HL-60 (cell line): ENCODE measurements around the gene PCSK9.

Experiments used
- DNase-seq, 2 experiments: peaks; one replicate each; pipeline ENCODE4 v3.0.0-alpha.2; 2010 to 2020; ENCODE audit warnings: low read depth in 1 of 2, low spot score in 1 of 2
- H3K27ac ChIP-seq: fragments of 250-450 bp; sonication (Bioruptor Pico); replicated peaks from 2 replicates; pipeline ENCODE4 v1.5.1; 2020; ENCODE audit warnings: mild to moderate bottlenecking, moderate library complexity
- H3K27me3 ChIP-seq: fragments of 250-450 bp; sonication (Bioruptor Pico); 2 replicates; pipeline ENCODE4 v1.5.1; 2021; ENCODE audit warnings: mild to moderate bottlenecking, moderate library complexity; ENCODE audit not compliant: insufficient read depth, poor library complexity, severe bottlenecking
- H3K4me3 ChIP-seq: replicated peaks from 2 replicates; pipeline ENCODE4 v1.5.1; 2011; ENCODE audit warnings: mild to moderate bottlenecking, control low read depth, low read length; ENCODE audit not compliant: insufficient read depth
- GABPA ChIP-seq: IDR thresholded peaks from 2 replicates; pipeline ENCODE4 v1.6.1; 2012; ENCODE audit warnings: low read depth
- POLR2AphosphoS5 ChIP-seq: IDR thresholded peaks from 2 replicates; pipeline ENCODE4 v1.6.1; 2012; ENCODE audit warnings: low read depth
- REST ChIP-seq: IDR thresholded peaks from 2 replicates; pipeline ENCODE4 v1.6.1; 2012; ENCODE audit warnings: low read depth; ENCODE audit not compliant: insufficient replicate concordance
- SPI1 ChIP-seq: IDR thresholded peaks from 2 replicates; pipeline ENCODE4 v1.6.1; 2012; ENCODE audit warnings: low read depth, mild to moderate bottlenecking, borderline replicate concordance
- TF ChIP-seq, protein P1 (sequence below): IDR thresholded peaks from one replicate; pipeline ENCODE4 v1.5.1; 2011; ENCODE audit warnings: low read length, control low read depth, inconsistent platforms; ENCODE audit not compliant: insufficient read depth

Gene PCSK9

GRCh38 chr1:55070293-55071164 lies 31.2 kb downstream of the PCSK9 start:
- DNase-seq, result no peak
- no peak overlapping the region for H3K27ac ChIP-seq
- TF ChIP-seq, protein P1, sequence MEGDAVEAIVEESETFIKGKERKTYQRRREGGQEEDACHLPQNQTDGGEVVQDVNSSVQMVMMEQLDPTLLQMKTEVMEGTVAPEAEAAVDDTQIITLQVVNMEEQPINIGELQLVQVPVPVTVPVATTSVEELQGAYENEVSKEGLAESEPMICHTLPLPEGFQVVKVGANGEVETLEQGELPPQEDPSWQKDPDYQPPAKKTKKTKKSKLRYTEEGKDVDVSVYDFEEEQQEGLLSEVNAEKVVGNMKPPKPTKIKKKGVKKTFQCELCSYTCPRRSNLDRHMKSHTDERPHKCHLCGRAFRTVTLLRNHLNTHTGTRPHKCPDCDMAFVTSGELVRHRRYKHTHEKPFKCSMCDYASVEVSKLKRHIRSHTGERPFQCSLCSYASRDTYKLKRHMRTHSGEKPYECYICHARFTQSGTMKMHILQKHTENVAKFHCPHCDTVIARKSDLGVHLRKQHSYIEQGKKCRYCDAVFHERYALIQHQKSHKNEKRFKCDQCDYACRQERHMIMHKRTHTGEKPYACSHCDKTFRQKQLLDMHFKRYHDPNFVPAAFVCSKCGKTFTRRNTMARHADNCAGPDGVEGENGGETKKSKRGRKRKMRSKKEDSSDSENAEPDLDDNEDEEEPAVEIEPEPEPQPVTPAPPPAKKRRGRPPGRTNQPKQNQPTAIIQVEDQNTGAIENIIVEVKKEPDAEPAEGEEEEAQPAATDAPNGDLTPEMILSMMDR, result no peak
- TF ChIP-seq REST, result no peak
- no peak for TF ChIP-seq POLR2AphosphoS5
- TF ChIP-seq SPI1, result no peak
- no peak for TF ChIP-seq GABPA
- no peak overlapping the region for H3K4me3 ChIP-seq
- H3K27me3 ChIP-seq, result no peaks in the 10 kb centered on the region

GRCh38 chr1:55071477-55071876 lies 32.1 kb downstream of the PCSK9 start:
- no peak for TF ChIP-seq POLR2AphosphoS5
- TF ChIP-seq, protein P1, result peak; percentile 40
- Histone ChIP-seq H3K27ac (no peak overlapping the region), H3K4me3 (no peak overlapping the region), H3K27me3 (no peaks in the 10 kb centered on the region)
- peak in 1 of 2 experiments; percentile 25 for DNase-seq

DNA sequence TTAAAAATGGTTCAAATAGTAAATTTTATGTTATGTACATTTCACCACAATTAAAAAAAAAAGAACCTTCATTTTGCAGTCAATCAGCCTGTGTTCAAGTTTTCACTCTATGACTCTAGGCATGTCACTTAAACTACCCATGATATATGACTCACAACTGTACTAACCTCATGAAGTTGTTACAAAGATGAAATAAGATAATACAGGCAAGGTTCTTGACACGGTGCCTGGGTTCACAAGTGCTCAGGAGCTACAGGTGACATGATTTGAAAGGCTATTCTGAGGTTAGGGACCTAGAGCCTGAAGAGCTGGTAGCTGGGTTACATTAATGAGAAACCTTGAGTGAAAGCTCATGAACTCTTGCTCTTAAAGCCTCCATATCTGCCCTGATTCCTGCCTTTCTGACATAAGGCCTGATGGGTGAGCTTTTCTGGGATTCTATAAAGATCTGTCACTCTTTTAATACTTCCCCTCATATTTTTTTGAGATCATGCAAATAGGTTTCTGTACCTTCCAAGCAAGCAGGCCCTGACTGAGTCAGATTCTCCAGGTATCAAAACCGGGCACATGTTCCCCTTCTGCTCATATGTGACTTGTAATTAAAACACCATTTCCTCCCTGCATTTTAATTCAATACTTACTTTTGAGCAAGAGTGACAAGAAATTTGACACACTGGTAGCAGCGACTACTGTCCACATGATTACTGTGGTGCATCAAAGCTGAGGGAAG lies 34.0 kb downstream of the PCSK9 start:
- DNase-seq, result no peak
- no peak overlapping the region for H3K4me3 ChIP-seq

More for the DNA sequence above, 34.0 kb downstream of the PCSK9 start:
- TF ChIP-seq, protein P1, result no peak
- TF ChIP-seq GABPA (no peak), POLR2AphosphoS5 (no peak), SPI1 (no peak), REST (no peak)
- Histone ChIP-seq H3K27me3 (no peaks in the 10 kb centered on the region), H3K27ac (no peak overlapping the region)
